HUES64 (cell line): Measurements from ENCODE around the gene KLHL29.

Experiments
- H3K27ac ChIP-seq: 2 replicates; pipeline ENCODE4 v1.7.0; 2013; ENCODE audit warnings: low read depth, low read length, inconsistent platforms
- H3K27me3 ChIP-seq: 2 replicates; pipeline ENCODE4 v1.6.1; 2013; ENCODE audit warnings: mild to moderate bottlenecking, low read length; ENCODE audit not compliant: insufficient read depth
- H3K36me3 ChIP-seq: 2 replicates; pipeline ENCODE4 v1.6.1; 2013; ENCODE audit warnings: mild to moderate bottlenecking, low read length; ENCODE audit not compliant: insufficient read depth
- H3K4me1 ChIP-seq: 2 replicates; pipeline ENCODE4 v1.6.1; 2013; ENCODE audit warnings: mild to moderate bottlenecking, low read length, moderate library complexity; ENCODE audit not compliant: insufficient read depth
- H3K4me3 ChIP-seq: 2 replicates; pipeline ENCODE4 v1.5.1; 2013; ENCODE audit warnings: mild to moderate bottlenecking, low read length, moderate library complexity
- H3K9ac ChIP-seq: 2 replicates; pipeline ENCODE4 v1.6.1; 2013; ENCODE audit warnings: mild to moderate bottlenecking, low read depth, low read length
- H3K9me3 ChIP-seq: 2 replicates; pipeline ENCODE4 v1.6.1; 2013; ENCODE audit warnings: low read depth, low read length; ENCODE audit not compliant: insufficient read depth
- WGBS: fragments of 150-250, 120-280 bp; methylation state at CpG from one replicate; pipeline ENCODE4 v1.1.7; 2013; ENCODE audit warnings: missing lambda C conversion rate; 5-methylcytosine and 5-hydroxymethylcytosine counted together

The KLHL29 gene

GRCh38 chr2:23538566-23538965, 153.6 kb downstream of the KLHL29 start:
- 94% methylated on average over 2 of the region's 2 CpGs for WGBS
- H3K4me1 ChIP-seq = peaks cover 22% of the 10 kb centered on the region; the same call in 1 of the 2 replicates
- H3K9me3 ChIP-seq = no peaks in the 10 kb centered on the region

GRCh38 chr2:23540804-23541360, 155.9 kb downstream of the KLHL29 start:
- Histone ChIP-seq H3K27me3 (no peaks in the 10 kb centered on the region), H3K9ac (no peak overlapping the region), H3K4me1 (peaks cover 13% of the 10 kb centered on the region; the same call in 1 of the 2 replicates), H3K36me3 (no peaks in the 10 kb centered on the region), H3K4me3 (no peak overlapping the region), H3K9me3 (no peaks in the 10 kb centered on the region), H3K27ac (no peak overlapping the region)
- 95% methylated on average over 8 of the region's 8 CpGs for WGBS

More at GRCh38 chr2:23538566-23538965, 153.6 kb downstream of the KLHL29 start:
- no peak overlapping the region for H3K9ac ChIP-seq
- H3K27ac ChIP-seq = no peak overlapping the region
- no peaks in the 10 kb centered on the region for H3K27me3 ChIP-seq
- H3K4me3 ChIP-seq = no peak overlapping the region
- no peaks in the 10 kb centered on the region for H3K36me3 ChIP-seq

- 84% methylated on average over 7 of the region's 7 CpGs for WGBS
- Histone ChIP-seq H3K9ac (no peak overlapping the region), H3K36me3 (no peaks in the 10 kb centered on the region), H3K27ac (no peak overlapping the region), H3K9me3 (no peaks in the 10 kb centered on the region), H3K4me3 (no peak overlapping the region), H3K27me3 (no peaks in the 10 kb centered on the region), H3K4me1 (peaks cover 13% of the 10 kb centered on the region; the same call in 1 of the 2 replicates)
Observed at GRCh38 chr2:23541503-23542229, 156.7 kb downstream of the KLHL29 start.

GRCh38 chr2:23542230-23542789, 157.3 kb downstream of the KLHL29 start:
- Histone ChIP-seq H3K36me3 (no peaks in the 10 kb centered on the region), H3K27me3 (no peaks in the 10 kb centered on the region), H3K9ac (no peak overlapping the region), H3K27ac (no peak overlapping the region), H3K4me1 (peaks cover 13% of the 10 kb centered on the region; the same call in 1 of the 2 replicates), H3K9me3 (no peaks in the 10 kb centered on the region), H3K4me3 (no peak overlapping the region)
- 90% methylated on average over 5 of the region's 6 CpGs for WGBS

- no peaks in the 10 kb centered on the region for H3K36me3 ChIP-seq
- H3K9me3 ChIP-seq = no peaks in the 10 kb centered on the region
- peaks cover 13% of the 10 kb centered on the region; the same call in 1 of the 2 replicates for H3K4me1 ChIP-seq
- H3K4me3 ChIP-seq = no peak overlapping the region
- H3K27ac ChIP-seq = no peak overlapping the region
- H3K27me3 ChIP-seq = no peaks in the 10 kb centered on the region
- WGBS = 92% methylated on average over 10 of the region's 10 CpGs
- no peak overlapping the region for H3K9ac ChIP-seq
Observed at GRCh38 chr2:23543302-23543701, 158.3 kb downstream of the KLHL29 start.

GRCh38 chr2:23543728-23544127, 158.7 kb downstream of the KLHL29 start:
- H3K4me1 ChIP-seq = peaks cover 13% of the 10 kb centered on the region; the same call in 1 of the 2 replicates
- H3K9ac ChIP-seq = no peak overlapping the region
- no peaks in the 10 kb centered on the region for H3K27me3 ChIP-seq
- H3K4me3 ChIP-seq = no peak overlapping the region
- H3K27ac ChIP-seq = no peak overlapping the region
- 91% methylated on average over 9 of the region's 9 CpGs for WGBS
- no peaks in the 10 kb centered on the region for H3K36me3 ChIP-seq
- H3K9me3 ChIP-seq = no peaks in the 10 kb centered on the region

- H3K9me3 ChIP-seq = no peaks in the 10 kb centered on the region
- WGBS = 90% methylated on average over 10 of the region's 10 CpGs
- H3K27me3 ChIP-seq = no peaks in the 10 kb centered on the region
- H3K9ac ChIP-seq = no peak overlapping the region
- H3K27ac ChIP-seq = no peak overlapping the region
- peaks cover 13% of the 10 kb centered on the region; the same call in 1 of the 2 replicates for H3K4me1 ChIP-seq
- H3K4me3 ChIP-seq = no peak overlapping the region
- H3K36me3 ChIP-seq = no peaks in the 10 kb centered on the region
Observed at GRCh38 chr2:23544589-23545295, 159.8 kb downstream of the KLHL29 start.

- 91% methylated on average over 11 of the region's 11 CpGs for WGBS
- Histone ChIP-seq H3K4me1 (peaks cover 13% of the 10 kb centered on the region; the same call in 1 of the 2 replicates), H3K4me3 (no peak overlapping the region), H3K27ac (no peak overlapping the region), H3K9ac (no peak overlapping the region), H3K27me3 (no peaks in the 10 kb centered on the region), H3K36me3 (no peaks in the 10 kb centered on the region), H3K9me3 (no peaks in the 10 kb centered on the region)
Observed at GRCh38 chr2:23545396-23545795, 160.4 kb downstream of the KLHL29 start.

- 86% methylated on average over 3 of the region's 3 CpGs for WGBS
- no peak overlapping the region for H3K27ac ChIP-seq
Observed at GRCh38 chr2:23545811-23546210, 160.8 kb downstream of the KLHL29 start.

GRCh38 chr2:23546913-23547312, 161.9 kb downstream of the KLHL29 start:
- Histone ChIP-seq H3K36me3 (no peaks in the 10 kb centered on the region), H3K27me3 (no peaks in the 10 kb centered on the region), H3K9ac (no peak overlapping the region), H3K4me1 (peaks cover 6% of the 10 kb centered on the region; the same call in 1 of the 2 replicates), H3K27ac (no peak overlapping the region), H3K4me3 (no peak overlapping the region), H3K9me3 (no peaks in the 10 kb centered on the region)
- WGBS = 91% methylated on average over 13 of the region's 13 CpGs

More at GRCh38 chr2:23545811-23546210, 160.8 kb downstream of the KLHL29 start:
- H3K9ac ChIP-seq = no peak overlapping the region
- no peak overlapping the region for H3K4me3 ChIP-seq
- H3K9me3 ChIP-seq = no peaks in the 10 kb centered on the region
- peaks cover 13% of the 10 kb centered on the region; the same call in 1 of the 2 replicates for H3K4me1 ChIP-seq
- H3K27me3 ChIP-seq = no peaks in the 10 kb centered on the region
- no peaks in the 10 kb centered on the region for H3K36me3 ChIP-seq

- WGBS = 91% methylated on average over 6 of the region's 6 CpGs
Observed at GRCh38 chr2:23547725-23548124, 162.7 kb downstream of the KLHL29 start.

More at GRCh38 chr2:23547725-23548124, 162.7 kb downstream of the KLHL29 start:
- Histone ChIP-seq H3K4me3 (no peak overlapping the region), H3K27me3 (no peaks in the 10 kb centered on the region), H3K9ac (no peak overlapping the region), H3K4me1 (peaks cover 3% of the 10 kb centered on the region; the same call in 1 of the 2 replicates), H3K36me3 (no peaks in the 10 kb centered on the region), H3K9me3 (no peaks in the 10 kb centered on the region), H3K27ac (no peak overlapping the region)
